KMS-11 (cell line): ENCODE measurements around the gene SP140.

Source experiments
- H2AFZ ChIP-seq: fragments of 200-600 bp; sonication (generic); 2 replicates; pipeline ENCODE4 v1.6.1; 2016; ENCODE audit warnings: antibody characterized with exemption, mixed run types, low read depth
- H3K27ac ChIP-seq: fragments of 200-600 bp; sonication (generic); 2 replicates; pipeline ENCODE4 v1.6.1; 2016; ENCODE audit warnings: mild to moderate bottlenecking, mixed run types
- H3K27me3 ChIP-seq: fragments of 200-600 bp; sonication (generic); 2 replicates; pipeline ENCODE4 v1.6.1; 2017; ENCODE audit warnings: mild to moderate bottlenecking, low read depth, mixed run types, moderate library complexity; ENCODE audit not compliant: insufficient read depth
- H3K36me3 ChIP-seq: fragments of 200-600 bp; sonication (generic); 2 replicates; pipeline ENCODE4 v1.6.1; 2017; ENCODE audit warnings: mild to moderate bottlenecking, mixed run types; ENCODE audit not compliant: insufficient read depth
- H3K4me1 ChIP-seq: fragments of 200-600 bp; sonication (generic); 2 replicates; pipeline ENCODE4 v1.6.1; 2016; ENCODE audit warnings: mild to moderate bottlenecking, low read depth, mixed run types; ENCODE audit not compliant: poor library complexity, severe bottlenecking
- H3K4me2 ChIP-seq: fragments of 200-600 bp; sonication (generic); 2 replicates; pipeline ENCODE4 v1.7.0; 2016; ENCODE audit warnings: mild to moderate bottlenecking, mixed run types
- H3K4me3 ChIP-seq: fragments of 200-600 bp; sonication (generic); IDR thresholded peaks from 2 replicates; pipeline ENCODE4 v1.6.1; 2017; ENCODE audit warnings: low read depth, low read length, mixed read lengths; ENCODE audit not compliant: insufficient read depth
- H3K79me2 ChIP-seq: fragments of 200-600 bp; sonication (generic); 2 replicates; pipeline ENCODE4 v1.6.1; 2016; ENCODE audit warnings: low read depth, mixed run types; ENCODE audit not compliant: insufficient read depth
- H3K9ac ChIP-seq: fragments of 200-600 bp; sonication (generic); 2 replicates; pipeline ENCODE4 v1.6.1; 2016; ENCODE audit warnings: mild to moderate bottlenecking, mixed run types
- H4K20me1 ChIP-seq: fragments of 200-600 bp; sonication (generic); 2 replicates; pipeline ENCODE4 v1.6.1; 2016; ENCODE audit warnings: mild to moderate bottlenecking, mixed run types; ENCODE audit not compliant: insufficient read depth
- CTCF ChIP-seq: fragments of 200-600 bp; sonication (generic); conservative IDR thresholded peaks from 2 replicates; pipeline ENCODE4 v1.6.1; 2017; ENCODE audit warnings: low read depth, mild to moderate bottlenecking, antibody characterized with exemption, low read length, moderate library complexity, mixed read lengths

The SP140 gene

DNA sequence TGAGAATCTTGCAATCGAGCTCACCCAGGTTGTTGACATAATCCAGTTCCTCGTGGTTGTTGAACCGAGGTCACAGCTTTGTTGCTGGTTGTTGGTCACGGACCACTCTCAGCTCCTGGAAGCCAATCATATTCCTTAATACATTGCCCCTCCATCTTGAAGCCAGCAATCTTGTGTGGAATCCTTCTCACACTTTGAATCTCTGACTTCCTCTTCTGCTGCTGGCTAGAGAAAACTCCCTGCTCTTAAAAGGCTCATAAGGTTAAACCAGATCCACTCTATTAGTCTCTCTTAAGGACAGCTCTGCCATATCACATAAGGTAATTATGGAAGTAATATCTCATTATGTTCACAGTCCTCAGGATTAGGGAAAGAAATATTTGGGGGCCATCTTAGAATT lies 41.1 kb downstream of the SP140 start:
- no peaks in the 10 kb centered on the region for H3K79me2 ChIP-seq
- TF ChIP-seq CTCF: no peak
- no peak overlapping the region for H3K4me2 ChIP-seq
- no peak overlapping the region for H3K27ac ChIP-seq
- H2AFZ ChIP-seq: no peak overlapping the region
- H4K20me1 ChIP-seq: no peaks in the 10 kb centered on the region
- no peak overlapping the region for H3K4me3 ChIP-seq
- no peaks in the 10 kb centered on the region for H3K4me1 ChIP-seq
- no peak overlapping the region for H3K9ac ChIP-seq
- no peaks in the 10 kb centered on the region for H3K27me3 ChIP-seq
- H3K36me3 ChIP-seq: no peaks in the 10 kb centered on the region

- TF ChIP-seq CTCF: no peak
- no peak overlapping the region for H3K9ac ChIP-seq
- no peak overlapping the region for H3K4me2 ChIP-seq
- H3K4me3 ChIP-seq: no peak overlapping the region
- no peak overlapping the region for H3K27ac ChIP-seq
- no peak overlapping the region for H2AFZ ChIP-seq
- H3K27me3 ChIP-seq: no peaks in the 10 kb centered on the region
- no peaks in the 10 kb centered on the region for H4K20me1 ChIP-seq
- no peaks in the 10 kb centered on the region for H3K36me3 ChIP-seq
- H3K4me1 ChIP-seq: no peaks in the 10 kb centered on the region
- H3K79me2 ChIP-seq: no peaks in the 10 kb centered on the region
Observed at GRCh38 chr2:230267059-230267458, 41.5 kb downstream of the SP140 start.

DNA sequence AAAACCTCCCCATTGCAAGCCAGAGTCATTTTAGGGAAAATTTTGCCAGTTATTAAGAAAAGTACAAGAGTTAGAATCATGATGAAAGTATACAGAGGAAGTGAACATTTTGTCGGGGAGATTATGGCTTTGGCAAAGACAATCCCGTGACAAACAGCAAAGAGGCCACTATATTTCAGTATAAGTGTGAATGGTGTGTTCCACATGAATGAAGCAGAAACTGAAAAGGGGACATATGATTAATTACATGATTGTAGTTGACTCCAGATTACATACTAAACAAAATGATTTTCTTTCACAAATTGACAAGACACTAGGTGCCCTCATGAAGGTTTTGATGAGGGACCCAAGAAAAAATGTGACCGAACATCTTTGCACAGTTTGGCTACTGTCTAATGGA lies 42.0 kb downstream of the SP140 start:
- Histone ChIP-seq H2AFZ (no peak overlapping the region), H3K9ac (no peak overlapping the region), H3K27ac (no peak overlapping the region), H3K4me2 (no peak overlapping the region), H3K4me1 (no peaks in the 10 kb centered on the region), H4K20me1 (no peaks in the 10 kb centered on the region), H3K79me2 (no peaks in the 10 kb centered on the region), H3K27me3 (no peaks in the 10 kb centered on the region), H3K36me3 (no peaks in the 10 kb centered on the region), H3K4me3 (no peak overlapping the region)
- TF ChIP-seq CTCF: no peak

- Histone ChIP-seq H3K4me1 (no peaks in the 10 kb centered on the region), H2AFZ (no peak overlapping the region), H3K79me2 (no peaks in the 10 kb centered on the region), H3K36me3 (no peaks in the 10 kb centered on the region), H3K9ac (no peak overlapping the region), H4K20me1 (no peaks in the 10 kb centered on the region), H3K27ac (no peak overlapping the region), H3K4me2 (no peak overlapping the region), H3K4me3 (no peak overlapping the region), H3K27me3 (no peaks in the 10 kb centered on the region)
- no peak for TF ChIP-seq CTCF
Observed at GRCh38 chr2:230268606-230269243, 43.2 kb downstream of the SP140 start.
